HG03457 (cell line): ENCODE measurements around the gene NIPA2.

Experiments used
- ATAC-seq: cut with Tn5 transposase; IDR thresholded peaks from one replicate; pipeline ENCODE4 v1.9.1; 2021; ENCODE audit warnings: moderate number of reproducible peaks; ENCODE audit not compliant: unreplicated experiment

Gene NIPA2

GRCh38 chr15:22874966-22875365 lies 36.5 kb downstream of the NIPA2 start:
- no peak for ATAC-seq

DNA sequence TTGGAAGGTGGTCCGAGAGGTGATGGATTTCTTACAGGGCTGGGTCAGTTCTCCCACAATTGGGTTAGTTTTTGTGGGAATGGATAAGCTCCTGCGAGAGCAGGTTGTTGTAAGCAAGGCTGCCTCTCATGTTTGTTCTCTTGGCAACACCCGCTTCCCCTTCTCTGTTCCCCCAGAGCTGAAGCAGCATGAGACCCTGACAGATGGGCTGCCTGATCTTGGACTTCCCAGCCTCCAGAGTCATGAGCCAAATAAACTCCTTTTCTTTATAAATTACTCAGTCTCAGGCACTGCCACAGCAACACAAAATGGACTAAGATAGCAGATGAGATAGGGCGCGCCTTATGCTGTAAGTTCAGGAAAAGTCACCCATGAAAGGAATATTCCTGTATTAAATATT lies 38.7 kb downstream of the NIPA2 start:
- no peak for ATAC-seq

GRCh38 chr15:22877607-22878006 lies 39.1 kb downstream of the NIPA2 start:
- no peak for ATAC-seq

DNA sequence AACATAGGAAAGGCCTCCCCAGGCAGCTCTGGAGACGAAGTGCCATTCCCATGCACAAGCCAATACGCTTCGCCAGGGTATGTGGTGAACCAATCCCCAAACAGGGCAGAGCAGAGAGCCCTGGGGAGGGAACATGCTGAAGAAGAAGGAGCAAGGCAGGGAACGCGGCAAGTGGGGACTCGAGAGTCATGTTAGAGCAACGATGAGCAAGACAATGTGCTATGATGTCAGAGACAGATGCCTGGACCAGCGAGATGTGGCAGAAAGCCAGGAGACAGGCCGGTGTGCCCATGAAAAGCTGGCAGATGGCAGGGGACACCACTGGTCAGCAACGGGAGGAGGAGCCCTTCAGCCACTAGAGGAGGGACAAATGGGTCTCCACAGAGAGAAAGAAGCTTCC lies 39.6 kb downstream of the NIPA2 start:
- no peak for ATAC-seq

GRCh38 chr15:22880068-22880980 lies 41.9 kb downstream of the NIPA2 start:
- no peak for ATAC-seq

GRCh38 chr15:22880981-22881738 lies 42.7 kb downstream of the NIPA2 start:
- ATAC-seq: no peak

DNA sequence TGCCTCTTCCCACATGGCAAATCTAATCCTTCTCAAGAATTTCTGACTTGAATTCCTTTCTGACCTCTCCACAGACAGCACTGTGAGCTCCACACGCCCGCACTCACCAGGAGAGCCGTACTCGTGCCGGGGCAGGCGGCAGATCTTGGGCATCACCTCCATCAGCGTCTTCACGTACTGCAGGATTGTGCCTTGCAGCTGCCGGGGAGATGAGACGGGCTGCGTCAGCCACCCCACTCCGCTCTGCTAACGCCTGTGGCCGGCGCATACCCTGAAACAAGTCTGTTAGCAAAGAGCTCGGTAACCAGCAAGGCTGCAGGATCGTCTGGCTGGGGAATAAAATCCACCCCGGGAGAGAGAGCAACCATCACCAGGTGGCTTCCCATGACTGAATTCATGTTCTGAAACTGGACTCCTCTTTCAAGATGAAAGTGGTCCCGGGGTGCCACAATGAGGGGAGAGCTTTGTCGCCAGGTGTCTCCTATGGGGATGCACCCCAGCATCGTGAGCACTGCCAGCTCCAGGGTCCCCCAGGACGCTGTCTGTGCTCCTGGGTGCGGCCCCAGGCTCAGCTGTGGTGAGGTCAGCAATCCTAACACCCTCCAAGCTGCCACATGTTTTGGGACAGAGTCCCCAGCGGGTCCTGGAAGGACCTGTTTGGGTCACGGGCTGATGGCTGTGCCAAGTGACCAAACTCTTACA lies 43.4 kb downstream of the NIPA2 start:
- no peak for ATAC-seq

DNA sequence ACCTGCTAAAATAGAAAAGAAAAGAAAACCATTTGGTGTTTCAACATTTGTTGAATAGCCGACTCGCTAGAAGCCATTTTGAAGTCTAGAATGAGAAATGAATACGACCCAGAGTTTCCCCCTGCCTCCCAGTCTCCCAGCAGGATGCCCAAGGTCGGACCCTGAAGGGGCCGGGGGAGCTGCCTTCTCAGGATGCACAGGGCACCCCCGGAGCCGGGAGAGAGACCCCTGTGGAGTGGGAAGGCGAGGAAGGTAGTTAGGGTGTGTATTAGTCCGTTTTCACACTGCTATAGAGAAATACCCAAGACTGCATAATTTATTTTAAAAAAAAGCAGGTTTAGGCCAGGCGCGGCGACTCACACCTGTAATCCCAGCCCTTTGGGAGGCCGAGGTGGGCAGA lies 44.7 kb downstream of the NIPA2 start:
- no peak for ATAC-seq

DNA sequence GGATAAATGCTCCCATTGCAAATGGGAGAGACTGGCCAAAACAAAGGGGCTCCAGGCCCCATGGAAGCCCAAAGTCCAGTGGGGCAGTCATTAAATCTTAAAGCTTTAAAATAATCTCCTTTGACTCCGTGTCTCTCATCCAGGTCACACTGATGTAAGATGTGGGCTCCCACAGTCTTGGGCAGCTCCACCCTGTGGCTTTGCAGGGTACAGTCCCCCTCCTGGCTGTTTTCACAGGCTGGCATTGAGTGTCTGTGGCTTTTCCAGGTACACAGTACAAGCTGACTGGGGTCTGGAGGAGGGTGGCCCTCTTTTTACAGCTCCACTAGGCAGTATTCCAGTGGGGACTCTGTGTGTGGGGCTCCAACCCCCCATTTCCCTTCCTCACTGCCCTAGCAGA lies 45.9 kb downstream of the NIPA2 start:
- no peak for ATAC-seq

DNA sequence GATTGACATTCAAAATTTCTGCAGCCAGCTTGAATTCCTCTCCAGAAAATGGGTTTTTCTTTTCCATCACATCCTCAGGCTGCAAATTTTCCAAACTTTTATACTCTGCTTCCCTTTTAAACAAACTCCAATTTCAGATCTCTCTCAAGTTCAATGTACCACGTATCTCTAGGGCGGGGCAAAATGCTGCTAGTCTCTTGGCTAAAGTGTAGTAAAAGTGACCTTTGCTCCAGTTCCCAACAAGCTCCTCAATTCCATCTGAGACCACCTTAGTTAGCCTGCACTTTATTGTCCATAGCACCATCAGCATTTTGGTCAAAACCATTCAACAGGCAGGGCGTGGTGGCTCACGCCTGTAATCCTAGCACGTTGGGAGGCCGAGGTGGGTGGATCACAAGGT lies 46.7 kb downstream of the NIPA2 start:
- no peak for ATAC-seq

GRCh38 chr15:22887157-22887951 lies 48.9 kb downstream of the NIPA2 start:
- no peak for ATAC-seq

DNA sequence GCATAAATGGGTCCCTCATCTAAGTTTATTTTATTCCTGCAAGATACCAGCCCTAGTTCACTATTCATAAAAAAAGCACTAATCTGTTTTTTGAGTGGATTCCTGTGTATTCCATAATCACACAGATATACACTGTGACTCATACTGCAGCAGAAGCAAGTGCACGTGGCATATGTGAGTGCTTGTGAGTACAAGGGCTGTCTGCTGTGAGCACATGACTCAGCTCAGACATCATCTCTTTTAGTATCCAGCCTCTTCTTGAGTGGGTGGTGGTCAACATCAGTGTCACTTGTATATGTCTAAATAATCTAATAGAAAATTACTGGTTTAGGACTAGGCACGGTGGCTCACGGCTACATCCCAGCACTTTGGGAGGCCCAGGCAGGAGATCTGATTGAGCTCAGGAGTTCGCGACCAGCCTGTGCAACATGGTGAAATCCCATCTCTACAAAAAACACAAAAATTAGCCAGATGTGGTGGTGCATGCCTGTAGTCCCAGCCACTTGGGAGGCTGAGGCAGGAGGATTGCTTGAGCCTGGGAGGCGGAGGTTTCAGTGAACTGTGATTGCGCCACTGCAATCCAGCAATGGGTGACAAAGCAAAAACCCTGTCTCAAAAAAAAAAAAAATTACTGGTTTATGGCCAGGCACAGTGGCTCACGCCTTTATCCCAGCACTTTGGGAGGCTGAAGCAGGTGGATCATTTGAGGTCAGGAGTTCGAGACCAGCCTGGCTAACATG lies 49.8 kb downstream of the NIPA2 start:
- ATAC-seq: no peak

DNA sequence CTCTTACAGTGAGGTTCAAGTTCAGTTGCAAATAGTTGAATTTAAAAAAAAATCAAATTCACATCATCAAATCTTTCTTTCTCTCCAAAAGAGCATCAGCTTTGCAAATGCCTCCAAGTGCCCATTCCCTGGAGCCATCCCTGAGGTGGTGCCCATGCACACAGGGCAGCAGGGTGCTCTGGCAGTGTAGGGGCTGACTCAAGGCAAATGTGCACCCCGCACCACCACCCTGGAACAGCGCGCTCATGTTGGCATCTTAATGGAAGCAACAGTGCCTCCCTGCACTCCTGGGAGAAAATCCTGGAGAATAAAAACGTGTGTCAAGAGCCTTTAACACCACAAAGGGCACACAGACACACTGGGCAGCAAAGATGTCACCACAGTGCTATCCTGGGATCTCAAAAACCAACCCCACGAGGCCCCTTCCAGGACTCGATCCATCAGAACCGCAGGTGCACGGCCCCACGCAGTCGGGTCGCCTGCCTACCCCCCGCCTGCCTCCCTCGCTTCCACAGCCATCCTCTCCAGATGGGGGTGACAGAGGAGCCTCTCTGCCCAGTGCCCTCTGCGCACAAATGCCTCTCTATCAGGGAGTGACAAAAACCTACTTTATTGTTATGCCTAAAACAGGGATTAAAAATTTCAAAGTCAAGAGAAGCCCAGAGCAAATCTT lies 50.8 kb downstream of the NIPA2 start:
- ATAC-seq: no peak

GRCh38 chr15:22890296-22890695 lies 51.8 kb downstream of the NIPA2 start:
- no peak for ATAC-seq

- no peak for ATAC-seq
Measured at GRCh38 chr15:22891426-22892210, 53.2 kb downstream of the NIPA2 start.

DNA sequence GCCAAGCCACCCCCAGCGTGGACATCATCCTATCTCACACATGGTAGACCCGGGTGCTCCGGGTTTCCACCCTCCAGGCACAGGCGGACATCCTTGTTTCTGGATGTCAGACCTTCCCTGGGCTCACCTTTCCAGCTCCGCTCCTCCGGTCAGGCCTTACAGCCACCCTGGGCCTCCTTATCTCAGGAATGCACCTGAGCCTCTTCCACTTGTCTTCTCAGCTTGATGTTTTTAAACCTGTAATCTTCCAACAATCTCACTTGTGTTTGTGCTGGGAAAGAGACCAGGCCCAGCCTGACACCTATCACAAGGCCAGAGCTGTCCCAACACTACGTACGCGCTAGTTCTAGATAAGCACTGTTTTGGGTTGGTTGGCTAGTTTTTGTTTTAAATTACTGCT lies 53.9 kb downstream of the NIPA2 start:
- ATAC-seq: no peak

DNA sequence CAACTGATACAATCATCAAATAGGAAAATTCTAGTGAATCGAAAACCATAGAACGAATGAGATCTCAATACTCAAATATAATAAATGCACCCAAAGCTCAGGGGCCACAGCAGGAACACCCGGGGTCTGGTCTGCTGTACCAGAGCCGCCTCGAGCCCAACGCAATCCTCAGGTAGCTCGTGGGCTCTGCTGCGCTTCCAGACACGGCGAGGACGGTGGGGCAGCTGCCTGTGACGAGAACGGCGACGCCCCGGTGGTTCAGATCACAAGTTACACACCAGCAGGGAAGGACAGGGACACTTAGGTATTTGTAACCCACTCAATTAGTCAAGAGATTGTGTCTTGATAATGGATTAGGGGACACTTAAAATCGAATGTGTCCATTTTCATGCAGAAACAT lies 54.6 kb downstream of the NIPA2 start:
- ATAC-seq: no peak

DNA sequence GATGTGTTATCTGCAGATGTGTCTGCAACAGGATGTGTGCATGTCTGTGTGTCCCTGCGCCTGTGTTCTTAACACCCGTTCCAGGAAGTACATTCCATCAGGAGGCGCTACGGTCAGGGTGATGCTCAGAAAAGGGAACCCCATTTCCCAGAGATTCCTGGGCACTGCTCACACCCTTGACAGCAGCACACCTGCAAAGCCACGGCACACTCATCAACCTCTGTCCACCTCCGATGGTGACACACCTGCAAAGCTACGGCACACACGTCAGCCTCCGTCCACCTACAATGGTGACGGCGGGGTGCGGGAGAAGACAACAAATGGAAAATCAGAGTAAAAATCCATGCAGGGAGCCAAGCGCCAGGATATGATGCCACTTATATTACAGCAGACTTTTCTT lies 55.4 kb downstream of the NIPA2 start:
- ATAC-seq: no peak
